ENCODE measurements around the gene LYSMD2.

The LYSMD2 gene

DNA sequence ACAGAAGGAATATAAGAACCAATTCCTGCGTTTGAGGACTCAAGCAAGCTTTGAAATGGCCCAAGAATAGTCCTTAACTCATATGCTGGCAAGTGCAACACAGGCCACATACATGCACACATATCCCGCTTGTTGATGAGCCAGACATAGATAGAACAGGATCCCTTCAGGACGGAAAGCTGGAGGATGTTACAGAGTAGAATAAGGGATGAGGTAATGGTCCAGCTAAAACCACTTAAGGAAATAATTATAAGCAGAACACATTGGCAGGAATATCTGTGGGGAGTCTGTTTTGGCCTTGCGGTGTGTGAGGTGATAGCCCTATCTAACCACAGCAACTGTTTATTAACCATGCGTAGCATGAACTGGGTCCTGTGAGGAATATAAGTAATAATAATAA is 31.2 kb downstream of the LYSMD2 start:
- TF ChIP-seq, protein P1, sequence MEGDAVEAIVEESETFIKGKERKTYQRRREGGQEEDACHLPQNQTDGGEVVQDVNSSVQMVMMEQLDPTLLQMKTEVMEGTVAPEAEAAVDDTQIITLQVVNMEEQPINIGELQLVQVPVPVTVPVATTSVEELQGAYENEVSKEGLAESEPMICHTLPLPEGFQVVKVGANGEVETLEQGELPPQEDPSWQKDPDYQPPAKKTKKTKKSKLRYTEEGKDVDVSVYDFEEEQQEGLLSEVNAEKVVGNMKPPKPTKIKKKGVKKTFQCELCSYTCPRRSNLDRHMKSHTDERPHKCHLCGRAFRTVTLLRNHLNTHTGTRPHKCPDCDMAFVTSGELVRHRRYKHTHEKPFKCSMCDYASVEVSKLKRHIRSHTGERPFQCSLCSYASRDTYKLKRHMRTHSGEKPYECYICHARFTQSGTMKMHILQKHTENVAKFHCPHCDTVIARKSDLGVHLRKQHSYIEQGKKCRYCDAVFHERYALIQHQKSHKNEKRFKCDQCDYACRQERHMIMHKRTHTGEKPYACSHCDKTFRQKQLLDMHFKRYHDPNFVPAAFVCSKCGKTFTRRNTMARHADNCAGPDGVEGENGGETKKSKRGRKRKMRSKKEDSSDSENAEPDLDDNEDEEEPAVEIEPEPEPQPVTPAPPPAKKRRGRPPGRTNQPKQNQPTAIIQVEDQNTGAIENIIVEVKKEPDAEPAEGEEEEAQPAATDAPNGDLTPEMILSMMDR (conservative IDR thresholded peaks at IDR 0.05) = no peak
- H3K27ac ChIP-seq = peak overlapping the region; percentile 89; the same call in 1 of the 2 replicates

DNA sequence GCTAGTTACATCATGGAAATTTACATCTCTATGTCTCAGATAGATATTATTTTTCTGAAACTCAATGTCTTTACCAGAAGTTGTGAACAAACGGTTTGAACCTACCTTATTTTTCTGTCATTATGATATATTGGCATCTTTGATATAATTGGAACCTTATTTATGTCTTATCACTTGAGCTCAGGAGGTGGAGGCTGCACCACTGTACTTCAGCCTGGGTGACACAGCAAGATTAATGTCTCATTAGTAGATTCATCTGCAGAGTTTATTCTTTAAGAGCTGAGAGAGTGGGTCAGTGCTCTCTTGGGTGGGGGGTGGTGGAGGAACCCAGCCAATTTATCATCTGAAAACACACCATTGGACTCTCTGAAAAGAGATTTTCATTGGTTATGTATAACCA is 34.7 kb downstream of the LYSMD2 start:
- TF ChIP-seq, protein P1 (conservative IDR thresholded peaks at IDR 0.05) = no peak
- no peak overlapping the region for H3K27ac ChIP-seq

DNA sequence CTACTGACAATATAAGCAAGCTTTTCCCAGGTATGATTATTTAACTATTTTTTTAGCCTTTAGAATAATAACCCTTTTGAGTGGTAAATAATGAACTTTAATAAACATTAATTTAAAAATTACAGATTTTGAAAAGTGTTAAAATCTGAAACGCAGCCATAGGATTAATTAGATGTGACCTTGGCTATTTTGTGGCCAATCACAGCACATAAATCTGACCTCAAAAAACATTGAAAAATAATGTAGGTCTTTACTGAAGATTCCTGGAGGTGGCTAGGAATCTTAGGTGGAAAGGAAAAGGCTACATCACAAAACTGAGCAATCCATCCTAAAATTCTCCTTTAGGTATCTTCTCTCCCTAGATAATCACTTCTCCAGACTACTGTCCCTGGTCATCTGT is 38.1 kb downstream of the LYSMD2 start:
- H3K27ac ChIP-seq = no peak overlapping the region
- TF ChIP-seq, protein P1 (conservative IDR thresholded peaks at IDR 0.05) = no peak

DNA sequence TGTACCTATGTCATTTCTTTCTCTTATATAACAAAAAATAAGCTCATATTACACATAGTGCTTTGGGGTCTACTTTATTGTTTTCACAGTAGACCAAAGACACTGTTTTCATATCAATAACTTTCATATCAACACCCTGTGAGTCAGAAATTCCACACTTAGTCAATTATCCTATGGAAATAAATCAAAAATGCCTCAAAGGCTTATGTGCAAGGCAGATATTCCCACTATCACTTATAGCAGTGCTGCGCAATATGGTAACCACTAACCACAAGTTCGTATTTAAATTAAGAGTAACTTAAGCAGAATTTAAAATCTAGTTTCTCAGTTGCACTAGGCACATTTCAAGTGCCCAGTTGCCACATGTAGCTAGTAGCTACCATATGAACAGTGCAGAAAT is 40.3 kb downstream of the LYSMD2 start:
- TF ChIP-seq, protein P1 (conservative IDR thresholded peaks at IDR 0.05) = no peak
- H3K27ac ChIP-seq = no peak overlapping the region

DNA sequence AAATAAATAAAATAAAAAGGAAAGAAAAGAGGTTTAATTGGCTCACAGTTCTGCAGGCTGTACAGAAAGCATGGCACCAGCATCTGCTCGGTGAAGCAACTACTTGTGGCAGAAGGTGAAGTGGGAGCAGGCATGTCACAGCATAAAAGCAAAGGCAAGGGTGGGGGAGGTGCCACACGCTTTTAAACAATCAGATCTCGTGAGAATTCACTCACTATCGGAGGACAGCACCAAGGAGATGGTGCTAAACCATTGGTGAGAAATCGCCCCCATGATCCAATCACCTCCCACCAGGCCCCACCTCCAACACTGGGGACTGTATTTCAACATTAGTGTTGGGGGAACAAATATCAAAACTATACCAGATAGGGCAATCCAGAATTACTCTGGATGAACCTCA is 40.9 kb downstream of the LYSMD2 start:
- TF ChIP-seq, protein P1 (conservative IDR thresholded peaks at IDR 0.05) = no peak
- H3K27ac ChIP-seq = no peak overlapping the region

DNA sequence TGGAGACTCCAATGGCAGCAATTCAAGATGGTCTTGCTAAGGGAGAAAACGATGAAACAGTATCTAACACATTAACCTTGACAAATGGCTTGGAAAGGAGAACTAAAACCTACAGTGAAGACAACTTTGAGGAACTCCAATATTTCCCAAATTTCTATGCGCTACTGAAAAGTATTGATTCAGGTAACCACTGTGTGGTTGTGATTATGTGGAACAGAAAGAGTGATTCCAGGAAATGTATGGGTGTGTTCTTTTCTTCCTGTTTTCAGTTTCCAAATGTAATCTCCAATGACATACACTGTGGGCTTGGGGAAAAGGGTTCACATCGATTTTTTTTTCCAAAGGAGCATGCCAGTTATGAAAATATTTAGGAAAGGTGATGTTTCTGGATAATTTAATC is 45.3 kb downstream of the LYSMD2 start:
- TF ChIP-seq, protein P1 (conservative IDR thresholded peaks at IDR 0.05) = no peak
- peak overlapping the region; percentile 34 for H3K27ac ChIP-seq

DNA sequence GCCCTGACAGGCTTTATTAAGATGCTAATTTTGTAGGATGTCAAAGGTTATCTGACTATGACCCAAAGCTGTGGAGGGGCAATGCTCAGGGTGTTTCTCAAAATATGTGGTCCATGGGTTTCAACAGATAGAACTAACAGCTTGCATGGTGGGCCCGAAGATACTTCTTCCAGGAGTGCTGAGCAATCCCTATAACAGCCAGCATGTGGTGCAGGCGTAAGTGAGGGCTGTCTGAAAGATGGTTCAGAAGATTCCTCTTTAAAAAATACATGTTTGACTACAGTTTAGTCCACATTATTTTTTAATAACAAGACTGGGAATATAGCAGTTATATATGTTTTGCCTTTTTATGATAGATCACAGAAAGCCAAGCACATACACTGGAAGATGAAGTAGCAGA is 48.6 kb downstream of the LYSMD2 start:
- TF ChIP-seq, protein P1 (conservative IDR thresholded peaks at IDR 0.05) = no peak
- no peak overlapping the region for H3K27ac ChIP-seq

DNA sequence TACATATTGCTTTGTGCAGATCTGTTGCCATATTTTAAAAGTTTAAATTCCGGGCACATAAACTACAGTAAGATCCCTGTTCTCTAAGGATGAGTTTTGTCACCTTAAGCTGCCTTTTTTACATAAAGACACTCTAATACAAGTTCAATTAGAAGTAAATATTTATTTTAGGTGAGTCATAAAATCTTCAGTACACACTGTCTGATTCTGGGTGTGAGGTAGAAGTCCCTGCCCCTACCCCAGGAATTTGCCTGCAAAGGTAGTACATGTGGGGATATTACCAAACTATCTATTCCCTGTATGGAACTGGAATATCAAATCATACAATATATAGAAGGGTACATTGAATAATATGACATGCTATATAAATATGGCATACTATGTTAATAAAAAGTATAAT is 49.9 kb downstream of the LYSMD2 start:
- no peak overlapping the region for H3K27ac ChIP-seq
- TF ChIP-seq, protein P1 (conservative IDR thresholded peaks at IDR 0.05) = no peak
